WTC11 (cell line): ENCODE measurements around the gene TSACC. TPM values are rescaled to one million over a fixed set of nuclear protein-coding genes. Genes with fewer than 3 reads are reported as not detected.

ENCODE experiments used
- ATAC-seq: fragments of 200-7000 bp; cut with Tn5 transposase; 2 replicates; pipeline ENCODE4 v1.10.0; 2021; ENCODE audit warnings: mild to moderate bottlenecking, moderate library complexity
- CTCF ChIA-PET: fragments of 300-600 bp; sonication (Branson Sonifier 250); formaldehyde crosslinking; loops from one replicate; lab custom pipeline; 2021; ENCODE audit warnings: antibody characterized with exemption; lab: Charles Lee
- POLR2A ChIA-PET: fragments of 350-600 bp; sonication (Branson Sonifier 250); formaldehyde crosslinking; loops from one replicate; lab custom pipeline; 2021; ENCODE audit warnings: antibody characterized with exemption; lab: Charles Lee
- DNase-seq: peaks from one replicate; pipeline ENCODE4 v3.0.0; 2021; ENCODE audit warnings: low spot score
- H3K27ac Mint-ChIP-seq: 2 replicates; pipeline ENCODE4 v1.8.0; 2021; ENCODE audit warnings: mixed read lengths
- H3K27me3 Mint-ChIP-seq: 2 replicates; pipeline ENCODE4 v1.8.0; 2021; ENCODE audit warnings: low read depth, mild to moderate bottlenecking, moderate library complexity, mixed read lengths
- H3K36me3 Mint-ChIP-seq: 2 replicates; pipeline ENCODE4 v1.8.0; 2021; ENCODE audit warnings: mixed read lengths
- H3K4me1 Mint-ChIP-seq: 2 replicates; pipeline ENCODE4 v1.8.0; 2022; ENCODE audit warnings: mixed read lengths
- H3K4me3 Mint-ChIP-seq: 2 replicates; pipeline ENCODE4 v1.8.0; 2021; ENCODE audit warnings: mild to moderate bottlenecking, moderate library complexity, mixed read lengths
- H3K9me3 Mint-ChIP-seq: 2 replicates; pipeline ENCODE4 v1.8.0; 2021; ENCODE audit warnings: mixed read lengths
- CBFB ChIP-seq: sonication (generic); formaldehyde crosslinking; IDR thresholded peaks from 2 replicates; pipeline ENCODE4 v1.8.1; 2022; ENCODE audit warnings: mild to moderate bottlenecking, low read depth, missing genetic modification reagents
- EMX1 ChIP-seq: fragments of 250-450 bp; sonication (Bioruptor Pico); IDR thresholded peaks from 2 replicates; pipeline ENCODE4 v1.8.0; 2021; ENCODE audit warnings: mild to moderate bottlenecking
- ESRRA ChIP-seq: sonication (generic); formaldehyde crosslinking; IDR thresholded peaks from 2 replicates; pipeline ENCODE4 v1.8.1; 2022; ENCODE audit warnings: mild to moderate bottlenecking, missing genetic modification reagents, borderline replicate concordance
- ETV6 ChIP-seq: sonication (generic); formaldehyde crosslinking; IDR thresholded peaks from 2 replicates; pipeline ENCODE4 v1.8.1; 2022; ENCODE audit warnings: mild to moderate bottlenecking, missing genetic modification reagents
- FOXK1 ChIP-seq: sonication (generic); formaldehyde crosslinking; IDR thresholded peaks from 2 replicates; pipeline ENCODE4 v1.8.0; 2022; ENCODE audit warnings: mild to moderate bottlenecking, moderate library complexity, missing genetic modification reagents
- FOXP1 ChIP-seq: sonication (generic); formaldehyde crosslinking; IDR thresholded peaks from 2 replicates; pipeline ENCODE4 v1.8.0; 2022; ENCODE audit warnings: missing genetic modification reagents, mild to moderate bottlenecking, moderate library complexity, borderline replicate concordance
- HMGA2 ChIP-seq: fragments of 250-450 bp; sonication (Bioruptor Pico); IDR thresholded peaks from 2 replicates; pipeline ENCODE4 v1.4.0; 2021; ENCODE audit warnings: mild to moderate bottlenecking, moderate library complexity
- SP1 ChIP-seq: sonication (generic); formaldehyde crosslinking; conservative IDR thresholded peaks from 2 replicates; pipeline ENCODE4 v1.8.1; 2022; ENCODE audit warnings: missing genetic modification reagents
- TCF7 ChIP-seq: sonication (generic); formaldehyde crosslinking; IDR thresholded peaks from 2 replicates; pipeline ENCODE4 v1.8.0; 2022; ENCODE audit warnings: mild to moderate bottlenecking, low read depth, missing genetic modification reagents, moderate library complexity
- TEAD4 ChIP-seq: sonication (generic); formaldehyde crosslinking; IDR thresholded peaks from 2 replicates; pipeline ENCODE4 v1.8.0; 2022; ENCODE audit warnings: mild to moderate bottlenecking, missing genetic modification reagents
- ZNF121 ChIP-seq: sonication (generic); formaldehyde crosslinking; IDR thresholded peaks from 2 replicates; pipeline ENCODE4 v1.8.0; 2023; ENCODE audit warnings: missing genetic modification reagents
- ZNF138 ChIP-seq: sonication (generic); formaldehyde crosslinking; conservative IDR thresholded peaks from 2 replicates; pipeline ENCODE4 v1.8.1; 2022; ENCODE audit warnings: mild to moderate bottlenecking, moderate library complexity, missing genetic modification reagents
- ZNF317 ChIP-seq: sonication (generic); formaldehyde crosslinking; IDR thresholded peaks from 2 replicates; pipeline ENCODE4 v1.8.1; 2023; ENCODE audit warnings: low read depth, mild to moderate bottlenecking, moderate library complexity, missing genetic modification reagents, borderline replicate concordance
- ZNF423 ChIP-seq: fragments of 250-450 bp; sonication (Bioruptor Pico); IDR thresholded peaks from 2 replicates; pipeline ENCODE4 v2.1.2; 2022; ENCODE audit warnings: mild to moderate bottlenecking, moderate library complexity
- total RNA-seq: library from RNA; stranded (reverse); gene quantifications from 3 replicates; pipeline ENCODE4 v1.2.3, GENCODE V29; 2021
- TF ChIP-seq, protein P1 (sequence below): sonication (generic); formaldehyde crosslinking; IDR thresholded peaks from 2 replicates; pipeline ENCODE4 v1.8.0; 2022; ENCODE audit warnings: mild to moderate bottlenecking, missing genetic modification reagents
- TF ChIP-seq, protein P2 (sequence below): sonication (generic); formaldehyde crosslinking; IDR thresholded peaks from 2 replicates; pipeline ENCODE4 v1.8.1; 2023; ENCODE audit warnings: mild to moderate bottlenecking, moderate library complexity, missing genetic modification reagents
- TF ChIP-seq, protein P3 (sequence below): fragments of 200-600 bp; IDR thresholded peaks from 2 replicates; pipeline ENCODE4 v1.8.0; 2022; ENCODE audit warnings: antibody characterized with exemption
- TF ChIP-seq, protein P4 (sequence below): sonication (generic); formaldehyde crosslinking; IDR thresholded peaks from 2 replicates; pipeline ENCODE4 v1.8.0; 2022; ENCODE audit warnings: mild to moderate bottlenecking, missing genetic modification reagents
- TF ChIP-seq, protein P5 (sequence below): fragments of 250-450 bp; sonication (Bioruptor Pico); IDR thresholded peaks from 2 replicates; pipeline ENCODE4 v2.1.2; 2022; ENCODE audit warnings: mild to moderate bottlenecking, moderate library complexity
- TF ChIP-seq, protein P6 (sequence below): sonication (generic); formaldehyde crosslinking; IDR thresholded peaks from 2 replicates; pipeline ENCODE4 v1.8.1; 2022; ENCODE audit warnings: low read depth, missing genetic modification reagents, borderline replicate concordance

TSACC gene
- total RNA-seq, 1 experiment from 2014 or later, result 1.8 TPM

DNA sequence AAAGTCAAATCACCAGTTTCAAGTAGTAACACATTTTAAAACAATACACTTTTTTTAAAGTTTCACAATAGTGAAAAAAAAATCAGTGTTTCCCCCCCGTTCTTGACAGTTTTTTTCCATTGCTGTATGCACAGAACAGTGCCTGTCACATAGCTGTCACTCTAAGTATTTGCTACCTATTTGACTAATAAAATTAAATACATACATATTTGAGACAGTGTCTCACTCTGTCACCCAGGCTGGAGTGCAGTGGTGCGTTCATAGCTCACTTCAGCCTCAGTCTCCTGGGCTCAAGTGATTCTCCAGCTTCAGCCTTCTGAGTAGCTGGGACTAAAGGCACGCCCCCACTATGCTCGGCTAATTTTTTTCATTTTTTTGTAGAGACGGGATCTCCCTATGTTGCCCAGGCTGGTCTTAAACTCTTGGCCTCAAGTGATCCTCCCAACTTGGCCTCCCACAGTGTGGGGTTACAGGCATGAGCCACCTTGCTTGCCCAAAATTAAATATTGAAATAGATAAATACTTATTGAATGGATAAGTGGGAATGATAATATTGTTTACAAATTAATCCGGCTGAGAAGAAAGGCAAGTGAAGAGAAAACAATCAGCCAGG lies 18.0 kb downstream of the TSACC start:
- peaks cover 24% of the 10 kb centered on the region for H3K27me3 Mint-ChIP-seq
- CTCF ChIA-PET, result interaction anchor here (0.6 to 2.7 kb wide), 27 partner anchors 9 to 252 kb away, joined by 3 to 18 read pairs (median 4); partner anchors contain the start of genes CCT3, SMG5, TMEM79 and TSACC

DNA sequence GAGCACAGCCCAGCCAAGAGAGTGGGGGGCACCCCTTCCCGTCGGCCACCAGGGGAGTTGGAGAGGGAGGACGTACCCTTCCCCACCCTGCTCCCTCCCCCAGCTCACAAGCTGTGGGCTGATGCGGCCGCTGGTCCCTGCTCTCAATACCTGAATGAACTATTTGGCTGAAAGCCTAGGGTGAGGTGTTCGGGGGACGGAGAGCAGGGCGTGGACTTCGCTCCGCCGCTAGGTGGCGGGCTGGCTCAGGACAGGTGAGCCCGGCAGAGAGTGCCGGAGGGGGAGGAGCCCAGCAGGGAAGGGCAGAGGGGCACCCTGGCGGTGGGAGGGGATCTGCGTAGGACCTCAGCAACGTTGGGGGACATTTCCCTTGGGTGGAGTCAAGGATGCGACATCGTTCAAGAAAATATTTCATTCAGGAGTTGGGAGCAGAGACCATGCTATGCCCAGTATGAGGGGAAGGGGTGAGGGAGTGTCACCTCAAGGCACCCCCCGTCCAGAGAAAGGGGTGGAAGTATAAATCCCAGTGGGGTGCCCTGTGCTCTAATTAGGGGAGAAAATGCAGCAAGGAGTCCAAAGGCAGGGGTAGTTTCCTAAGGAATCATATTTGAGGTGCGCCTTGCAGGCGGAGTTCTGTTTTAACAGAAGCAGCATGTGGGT lies 18.7 kb downstream of the TSACC start:
- Mint-ChIP-seq H3K9me3 (0 out of 2 replicates have a peak, but pooled peaks cover 6% of the 10 kb centered on the region), H3K27ac (no peak overlapping the region), H3K36me3 (no peaks in the 10 kb centered on the region), H3K4me3 (peak overlapping the region; percentile 79), H3K4me1 (peaks cover 12% of the 10 kb centered on the region), H3K27me3 (peaks cover 24% of the 10 kb centered on the region)
- peak; percentile 96 for ATAC-seq
- ChIA-PET POLR2A (no interaction called here), CTCF (interaction anchor here (0.6 to 5.9 kb wide), 28 partner anchors 9 to 252 kb away, joined by 3 to 34 read pairs (median 4); partner anchors contain the start of genes CCT3, SMG5, TMEM79 and TSACC)
- DNase-seq, result peak; percentile 93
- TF ChIP-seq FOXP1 (CRISPR knock-in tag) (0 out of 2 replicates have a peak, but pooled peaks have one; percentile 32), CBFB (no peak), ETV6 (peak; percentile 88; the same call in 1 of the 2 replicates), HMGA2 (CRISPR knock-in tag) (no peak), ZNF423 (peak; percentile 77; the same call in 1 of the 2 replicates), SP1 (CRISPR knock-in tag) (peak; percentile 84)
- TF ChIP-seq, protein P1, sequence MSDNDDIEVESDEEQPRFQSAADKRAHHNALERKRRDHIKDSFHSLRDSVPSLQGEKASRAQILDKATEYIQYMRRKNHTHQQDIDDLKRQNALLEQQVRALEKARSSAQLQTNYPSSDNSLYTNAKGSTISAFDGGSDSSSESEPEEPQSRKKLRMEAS (CRISPR knock-in tag), result 0 out of 2 replicates have a peak, but pooled peaks have one; percentile 46
- TF ChIP-seq, protein P2, sequence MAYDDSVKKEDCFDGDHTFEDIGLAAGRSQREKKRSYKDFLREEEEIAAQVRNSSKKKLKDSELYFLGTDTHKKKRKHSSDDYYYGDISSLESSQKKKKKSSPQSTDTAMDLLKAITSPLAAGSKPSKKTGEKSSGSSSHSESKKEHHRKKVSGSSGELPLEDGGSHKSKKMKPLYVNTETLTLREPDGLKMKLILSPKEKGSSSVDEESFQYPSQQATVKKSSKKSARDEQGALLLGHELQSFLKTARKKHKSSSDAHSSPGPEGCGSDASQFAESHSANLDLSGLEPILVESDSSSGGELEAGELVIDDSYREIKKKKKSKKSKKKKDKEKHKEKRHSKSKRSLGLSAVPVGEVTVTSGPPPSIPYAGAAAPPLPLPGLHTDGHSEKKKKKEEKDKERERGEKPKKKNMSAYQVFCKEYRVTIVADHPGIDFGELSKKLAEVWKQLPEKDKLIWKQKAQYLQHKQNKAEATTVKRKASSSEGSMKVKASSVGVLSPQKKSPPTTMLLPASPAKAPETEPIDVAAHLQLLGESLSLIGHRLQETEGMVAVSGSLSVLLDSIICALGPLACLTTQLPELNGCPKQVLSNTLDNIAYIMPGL (CRISPR knock-in tag), result peak; percentile 91
- TF ChIP-seq, protein P3, sequence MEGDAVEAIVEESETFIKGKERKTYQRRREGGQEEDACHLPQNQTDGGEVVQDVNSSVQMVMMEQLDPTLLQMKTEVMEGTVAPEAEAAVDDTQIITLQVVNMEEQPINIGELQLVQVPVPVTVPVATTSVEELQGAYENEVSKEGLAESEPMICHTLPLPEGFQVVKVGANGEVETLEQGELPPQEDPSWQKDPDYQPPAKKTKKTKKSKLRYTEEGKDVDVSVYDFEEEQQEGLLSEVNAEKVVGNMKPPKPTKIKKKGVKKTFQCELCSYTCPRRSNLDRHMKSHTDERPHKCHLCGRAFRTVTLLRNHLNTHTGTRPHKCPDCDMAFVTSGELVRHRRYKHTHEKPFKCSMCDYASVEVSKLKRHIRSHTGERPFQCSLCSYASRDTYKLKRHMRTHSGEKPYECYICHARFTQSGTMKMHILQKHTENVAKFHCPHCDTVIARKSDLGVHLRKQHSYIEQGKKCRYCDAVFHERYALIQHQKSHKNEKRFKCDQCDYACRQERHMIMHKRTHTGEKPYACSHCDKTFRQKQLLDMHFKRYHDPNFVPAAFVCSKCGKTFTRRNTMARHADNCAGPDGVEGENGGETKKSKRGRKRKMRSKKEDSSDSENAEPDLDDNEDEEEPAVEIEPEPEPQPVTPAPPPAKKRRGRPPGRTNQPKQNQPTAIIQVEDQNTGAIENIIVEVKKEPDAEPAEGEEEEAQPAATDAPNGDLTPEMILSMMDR, result peak; percentile 86
- TF ChIP-seq, protein P4, sequence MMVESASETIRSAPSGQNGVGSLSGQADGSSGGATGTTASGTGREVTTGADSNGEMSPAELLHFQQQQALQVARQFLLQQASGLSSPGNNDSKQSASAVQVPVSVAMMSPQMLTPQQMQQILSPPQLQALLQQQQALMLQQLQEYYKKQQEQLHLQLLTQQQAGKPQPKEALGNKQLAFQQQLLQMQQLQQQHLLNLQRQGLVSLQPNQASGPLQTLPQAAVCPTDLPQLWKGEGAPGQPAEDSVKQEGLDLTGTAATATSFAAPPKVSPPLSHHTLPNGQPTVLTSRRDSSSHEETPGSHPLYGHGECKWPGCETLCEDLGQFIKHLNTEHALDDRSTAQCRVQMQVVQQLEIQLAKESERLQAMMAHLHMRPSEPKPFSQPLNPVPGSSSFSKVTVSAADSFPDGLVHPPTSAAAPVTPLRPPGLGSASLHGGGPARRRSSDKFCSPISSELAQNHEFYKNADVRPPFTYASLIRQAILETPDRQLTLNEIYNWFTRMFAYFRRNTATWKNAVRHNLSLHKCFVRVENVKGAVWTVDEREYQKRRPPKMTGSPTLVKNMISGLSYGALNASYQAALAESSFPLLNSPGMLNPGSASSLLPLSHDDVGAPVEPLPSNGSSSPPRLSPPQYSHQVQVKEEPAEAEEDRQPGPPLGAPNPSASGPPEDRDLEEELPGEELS (CRISPR knock-in tag), result no peak

More for the DNA sequence above, 18.0 kb downstream of the TSACC start:
- Mint-ChIP-seq H3K4me3 (peak overlapping the region; percentile 79), H3K36me3 (no peaks in the 10 kb centered on the region), H3K27ac (no peak overlapping the region), H3K9me3 (0 out of 2 replicates have a peak, but pooled peaks cover 6% of the 10 kb centered on the region), H3K4me1 (peaks cover 12% of the 10 kb centered on the region)
- ATAC-seq (no peak), DNase-seq (no peak)
- POLR2A ChIA-PET, result interaction anchor here (0.6 to 1.2 kb wide), 2 partner anchors 45 to 149 kb away, joined by 3 to 5 read pairs; no protein-coding TSS in a partner anchor
- peak; percentile 68; the same call in 1 of the 2 replicates for TF ChIP-seq ZNF121 (CRISPR knock-in tag)
- TF ChIP-seq, protein P5, sequence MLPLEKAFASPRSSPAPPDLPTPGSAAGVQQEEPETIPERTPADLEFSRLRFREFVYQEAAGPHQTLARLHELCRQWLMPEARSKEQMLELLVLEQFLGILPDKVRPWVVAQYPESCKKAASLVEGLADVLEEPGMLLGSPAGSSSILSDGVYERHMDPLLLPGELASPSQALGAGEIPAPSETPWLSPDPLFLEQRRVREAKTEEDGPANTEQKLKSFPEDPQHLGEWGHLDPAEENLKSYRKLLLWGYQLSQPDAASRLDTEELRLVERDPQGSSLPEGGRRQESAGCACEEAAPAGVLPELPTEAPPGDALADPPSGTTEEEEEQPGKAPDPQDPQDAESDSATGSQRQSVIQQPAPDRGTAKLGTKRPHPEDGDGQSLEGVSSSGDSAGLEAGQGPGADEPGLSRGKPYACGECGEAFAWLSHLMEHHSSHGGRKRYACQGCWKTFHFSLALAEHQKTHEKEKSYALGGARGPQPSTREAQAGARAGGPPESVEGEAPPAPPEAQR, result no peak

DNA sequence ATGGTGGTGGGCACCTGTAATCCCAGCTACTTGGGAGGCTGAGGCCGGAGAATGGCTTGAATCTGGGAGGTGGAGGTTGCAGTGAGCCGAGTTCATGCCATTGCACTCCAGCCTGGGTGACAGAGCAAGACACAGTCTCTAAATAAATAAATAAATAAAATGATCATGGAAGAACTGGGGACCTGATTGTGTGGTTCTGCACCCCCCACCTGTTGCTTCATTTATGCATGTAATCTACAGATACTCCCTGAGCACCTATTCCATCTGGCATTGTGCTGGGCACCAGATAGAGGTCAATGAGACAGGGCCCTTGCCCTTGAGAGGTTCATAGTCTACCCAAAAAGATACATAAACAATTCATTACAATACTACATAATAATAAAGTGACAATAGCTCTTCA lies 19.7 kb downstream of the TSACC start:
- 0 out of 2 replicates have a peak, but pooled peaks cover 6% of the 10 kb centered on the region for H3K9me3 Mint-ChIP-seq
- H3K27me3 Mint-ChIP-seq, result peaks cover 24% of the 10 kb centered on the region
- no peak overlapping the region for H3K27ac Mint-ChIP-seq
- peaks cover 12% of the 10 kb centered on the region for H3K4me1 Mint-ChIP-seq
- DNase-seq (no peak), ATAC-seq (no peak)
- ChIA-PET POLR2A (no interaction called here), CTCF (interaction anchor here (0.5 to 5.9 kb wide), 10 partner anchors 20 to 209 kb away, joined by 3 to 34 read pairs (median 4); partner anchors contain the start of genes CCT3 and TSACC)
- H3K4me3 Mint-ChIP-seq, result no peak overlapping the region
- H3K36me3 Mint-ChIP-seq, result no peaks in the 10 kb centered on the region
- TF ChIP-seq ZNF121 (CRISPR knock-in tag) (no peak), ZNF317 (CRISPR knock-in tag) (no peak), TCF7 (CRISPR knock-in tag) (no peak), EMX1 (no peak), CBFB (no peak), FOXK1 (CRISPR knock-in tag) (no peak), ZNF138 (CRISPR knock-in tag) (no peak), ESRRA (CRISPR knock-in tag) (no peak), TEAD4 (CRISPR knock-in tag) (no peak)
- TF ChIP-seq, protein P6, sequence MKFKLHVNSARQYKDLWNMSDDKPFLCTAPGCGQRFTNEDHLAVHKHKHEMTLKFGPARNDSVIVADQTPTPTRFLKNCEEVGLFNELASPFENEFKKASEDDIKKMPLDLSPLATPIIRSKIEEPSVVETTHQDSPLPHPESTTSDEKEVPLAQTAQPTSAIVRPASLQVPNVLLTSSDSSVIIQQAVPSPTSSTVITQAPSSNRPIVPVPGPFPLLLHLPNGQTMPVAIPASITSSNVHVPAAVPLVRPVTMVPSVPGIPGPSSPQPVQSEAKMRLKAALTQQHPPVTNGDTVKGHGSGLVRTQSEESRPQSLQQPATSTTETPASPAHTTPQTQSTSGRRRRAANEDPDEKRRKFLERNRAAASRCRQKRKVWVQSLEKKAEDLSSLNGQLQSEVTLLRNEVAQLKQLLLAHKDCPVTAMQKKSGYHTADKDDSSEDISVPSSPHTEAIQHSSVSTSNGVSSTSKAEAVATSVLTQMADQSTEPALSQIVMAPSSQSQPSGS (CRISPR knock-in tag), result no peak
